GM12872 (cell line): ENCODE measurements around the gene BAG5.
A peak's percentile ranks its signal among the peaks of the same experiment; 100 is the strongest.

Experiments used
- TF ChIP-seq, protein P1 (sequence below): IDR thresholded peaks from 3 replicates; pipeline ENCODE4 v1.5.1; 2011; ENCODE audit warnings: low read depth, mild to moderate bottlenecking, low read length, moderate library complexity; ENCODE audit not compliant: insufficient read depth

Gene BAG5

DNA sequence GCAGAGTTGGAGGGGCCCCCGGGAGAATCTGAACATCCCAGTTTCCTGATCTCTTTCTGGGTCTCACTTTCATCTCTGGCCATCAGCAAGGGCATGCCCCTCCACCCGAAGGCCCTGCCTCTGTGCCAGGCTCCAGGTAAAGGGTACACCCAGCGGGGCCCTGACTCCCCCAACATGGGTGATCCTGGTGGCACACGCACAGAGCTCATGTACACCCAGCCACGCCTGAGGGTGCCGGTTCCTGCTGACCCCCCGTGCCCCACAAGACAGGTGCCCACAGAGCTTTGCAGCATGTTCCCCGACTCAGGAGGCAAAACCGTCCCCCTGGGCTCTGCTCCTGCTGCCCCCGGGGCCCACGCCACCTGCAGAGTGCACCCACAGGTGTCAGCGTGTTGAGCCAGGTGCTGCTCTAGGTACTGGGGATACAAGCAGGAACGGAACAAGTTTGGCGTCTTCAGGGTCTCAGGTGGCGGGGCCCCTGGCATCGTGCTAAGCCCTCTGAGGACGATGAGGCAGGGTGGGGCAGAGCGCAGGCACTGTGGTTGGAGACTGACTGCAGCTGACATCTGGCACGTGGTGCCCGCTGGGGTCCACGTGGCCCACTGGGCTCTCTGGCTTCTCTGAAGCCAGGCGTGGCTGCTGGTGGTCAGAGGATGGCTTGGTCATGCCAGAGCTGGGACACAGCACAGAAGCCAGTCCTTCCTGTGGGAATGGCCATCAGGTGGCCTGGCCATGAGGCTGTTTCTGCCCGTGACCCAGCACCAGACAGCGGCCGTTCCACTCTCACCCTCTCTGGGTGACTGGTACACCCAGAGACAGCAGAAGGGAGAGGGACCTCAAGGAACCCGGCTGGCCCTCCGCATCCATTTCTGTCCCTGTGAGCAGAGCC is 13.8 kb downstream of the BAG5 start:
- TF ChIP-seq, protein P1, sequence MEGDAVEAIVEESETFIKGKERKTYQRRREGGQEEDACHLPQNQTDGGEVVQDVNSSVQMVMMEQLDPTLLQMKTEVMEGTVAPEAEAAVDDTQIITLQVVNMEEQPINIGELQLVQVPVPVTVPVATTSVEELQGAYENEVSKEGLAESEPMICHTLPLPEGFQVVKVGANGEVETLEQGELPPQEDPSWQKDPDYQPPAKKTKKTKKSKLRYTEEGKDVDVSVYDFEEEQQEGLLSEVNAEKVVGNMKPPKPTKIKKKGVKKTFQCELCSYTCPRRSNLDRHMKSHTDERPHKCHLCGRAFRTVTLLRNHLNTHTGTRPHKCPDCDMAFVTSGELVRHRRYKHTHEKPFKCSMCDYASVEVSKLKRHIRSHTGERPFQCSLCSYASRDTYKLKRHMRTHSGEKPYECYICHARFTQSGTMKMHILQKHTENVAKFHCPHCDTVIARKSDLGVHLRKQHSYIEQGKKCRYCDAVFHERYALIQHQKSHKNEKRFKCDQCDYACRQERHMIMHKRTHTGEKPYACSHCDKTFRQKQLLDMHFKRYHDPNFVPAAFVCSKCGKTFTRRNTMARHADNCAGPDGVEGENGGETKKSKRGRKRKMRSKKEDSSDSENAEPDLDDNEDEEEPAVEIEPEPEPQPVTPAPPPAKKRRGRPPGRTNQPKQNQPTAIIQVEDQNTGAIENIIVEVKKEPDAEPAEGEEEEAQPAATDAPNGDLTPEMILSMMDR = no peak

DNA sequence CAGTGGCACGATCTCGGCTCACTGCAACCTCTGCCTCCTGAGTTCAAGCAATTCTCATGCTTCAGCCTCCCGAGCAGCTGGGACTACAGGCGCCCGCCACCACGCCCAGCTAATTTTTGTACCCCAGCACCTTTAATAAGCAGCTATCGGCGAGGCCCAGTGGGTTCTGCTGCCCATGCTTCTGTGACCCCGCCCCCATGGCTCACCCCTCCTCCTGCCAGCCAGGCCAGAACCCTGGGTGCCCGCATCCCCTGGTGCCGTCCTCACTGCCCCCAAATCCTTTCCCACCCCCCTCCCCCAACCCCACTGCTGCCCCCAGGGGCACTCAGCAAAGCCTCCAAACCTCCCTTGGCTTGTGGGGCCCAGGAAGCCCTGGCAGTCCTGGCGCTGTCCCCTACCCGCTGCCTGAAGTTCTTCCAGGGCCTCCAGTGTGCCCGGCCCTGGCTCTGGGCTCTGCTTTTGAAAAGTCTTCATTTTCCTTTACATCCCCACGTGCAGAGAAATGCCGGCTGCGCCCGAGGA is 14.5 kb downstream of the BAG5 start:
- TF ChIP-seq, protein P1 = no peak

DNA sequence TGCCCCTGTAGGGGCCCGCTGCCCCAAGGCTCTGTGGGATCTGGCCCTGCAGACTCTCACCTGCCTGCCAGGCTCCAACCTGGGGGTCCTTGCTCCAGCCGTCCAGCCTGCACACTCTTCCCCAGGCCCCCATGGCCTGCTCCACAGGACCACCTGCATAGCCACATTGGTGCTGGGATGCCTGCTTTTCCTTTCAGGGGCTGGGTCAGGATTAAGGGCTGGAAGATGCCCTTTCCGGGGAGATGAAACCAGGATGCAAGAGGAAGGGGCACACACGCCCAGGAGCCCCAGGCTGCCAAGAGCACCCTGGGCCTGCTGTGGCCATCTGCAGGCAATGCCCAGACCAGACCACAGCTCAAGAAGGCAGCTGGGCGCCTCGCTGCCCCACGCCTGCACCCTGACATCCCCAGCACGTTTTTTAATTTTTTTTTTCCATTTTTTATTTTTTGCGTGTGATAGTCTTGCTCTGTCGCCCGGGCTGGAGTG is 15.0 kb downstream of the BAG5 start:
- TF ChIP-seq, protein P1 = no peak

DNA sequence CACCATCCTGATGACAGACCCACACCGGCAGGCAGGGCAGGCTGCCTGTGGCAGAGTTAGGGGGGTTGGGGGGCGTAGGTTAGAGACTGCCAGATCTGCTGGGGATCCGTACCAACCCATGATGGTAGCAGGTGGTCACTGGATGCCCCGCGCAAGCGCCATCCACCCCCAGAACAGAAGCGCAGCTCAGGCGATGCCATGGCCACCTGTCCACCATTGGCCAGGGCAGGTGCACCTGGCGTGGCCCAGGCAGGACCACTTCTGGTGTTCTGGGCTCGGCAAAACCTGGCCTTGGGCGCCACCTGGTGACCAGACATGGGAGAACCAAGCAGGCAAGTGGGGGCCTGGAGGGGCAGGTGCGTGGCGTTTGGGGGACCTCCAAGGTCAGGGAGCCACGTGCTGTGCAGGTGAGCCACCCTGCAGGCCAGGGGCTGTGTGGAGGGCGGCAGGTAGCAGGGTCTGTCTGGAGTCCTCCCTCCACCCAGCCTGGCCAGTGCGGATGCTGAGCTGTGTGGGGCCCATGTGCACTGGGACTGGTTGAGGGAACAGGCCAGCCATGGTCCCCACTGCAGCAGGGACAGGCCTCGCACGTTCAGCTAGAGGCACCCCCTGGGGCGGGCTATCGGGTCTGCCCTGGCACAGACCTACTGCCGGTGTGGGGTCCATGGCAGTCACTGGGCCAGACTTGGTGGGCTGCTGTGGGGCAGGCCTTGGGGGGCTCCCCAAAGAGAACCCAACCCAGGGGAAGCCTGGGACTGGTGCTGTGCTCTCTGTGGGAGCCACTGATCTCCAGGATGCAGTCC is 15.6 kb downstream of the BAG5 start:
- TF ChIP-seq, protein P1 = peak; percentile 86

DNA sequence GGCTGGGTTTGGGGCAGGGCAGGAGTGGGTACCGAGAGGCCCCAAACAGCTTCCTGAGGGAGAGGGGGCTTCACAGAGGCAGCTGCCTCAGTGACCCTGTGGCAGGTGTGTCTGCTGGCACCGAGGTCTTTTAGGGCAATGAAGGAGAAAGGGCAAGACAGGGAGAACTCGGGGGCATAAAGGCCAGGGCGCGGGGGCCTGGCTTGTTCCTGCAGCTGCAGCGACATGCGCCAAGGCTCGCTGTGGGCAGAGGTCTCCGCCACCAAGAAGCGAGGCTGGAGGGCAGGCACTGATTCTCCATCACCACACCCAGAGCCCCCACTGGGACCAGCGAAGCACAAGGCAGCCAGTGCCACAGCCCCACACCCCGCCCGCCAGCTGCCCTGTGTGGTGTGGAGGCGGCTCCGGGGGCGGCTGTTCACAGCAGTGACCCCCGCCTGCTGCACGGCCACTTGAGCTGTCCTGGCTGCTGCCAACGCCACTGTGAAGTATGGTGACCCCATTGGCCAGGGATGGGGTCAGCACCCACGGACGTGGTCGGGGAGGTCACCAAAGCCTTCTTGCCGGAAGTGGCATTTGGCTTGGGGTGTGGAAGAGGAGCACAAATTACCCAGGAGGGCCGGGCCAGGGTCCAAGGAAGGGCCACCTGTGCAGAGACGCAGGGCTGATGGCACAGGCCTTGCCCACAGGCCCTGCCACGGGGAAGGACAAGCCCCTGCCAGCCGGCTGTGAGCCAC is 16.4 kb downstream of the BAG5 start:
- TF ChIP-seq, protein P1 = no peak

DNA sequence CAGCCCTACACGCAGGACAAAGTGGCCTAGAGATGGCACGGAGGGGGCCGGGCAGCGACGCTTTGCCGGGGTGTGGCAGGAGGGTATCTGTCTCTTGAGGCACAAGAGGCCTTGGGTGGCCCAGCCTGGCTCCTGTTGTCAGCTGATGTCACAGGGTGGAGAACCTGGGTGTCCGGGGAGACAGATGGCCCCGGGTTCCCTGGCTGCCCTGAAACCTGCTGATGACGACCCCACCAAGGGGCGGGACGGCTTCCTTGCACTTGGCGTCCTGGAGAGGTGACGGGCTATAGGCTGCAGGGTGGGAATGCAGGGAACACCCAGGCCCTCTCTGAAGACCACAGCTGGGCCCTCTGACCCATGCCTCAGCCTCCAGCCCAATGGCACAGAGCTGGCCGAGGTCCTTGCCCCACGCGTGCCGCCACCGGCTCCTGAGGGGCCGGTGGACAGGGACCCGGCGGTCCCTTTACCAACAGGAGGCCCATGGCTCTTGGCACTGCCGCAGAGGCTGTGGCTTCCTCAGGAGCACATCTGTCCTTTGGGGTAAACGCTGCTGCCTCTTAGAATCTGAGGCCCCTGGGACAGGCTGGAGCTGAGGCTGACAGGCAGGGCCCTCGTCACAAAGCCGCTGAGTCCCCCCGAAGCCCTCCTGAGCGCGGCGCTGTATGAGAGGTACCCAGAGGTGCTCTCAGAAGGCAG is 17.1 kb downstream of the BAG5 start:
- TF ChIP-seq, protein P1 = no peak
